ENCODE results near the gene HEY2. TPM values are rescaled to one million over a fixed set of nuclear protein-coding genes. Genes with fewer than 3 reads are reported as not detected.
A peak's percentile ranks its signal among the peaks of the same experiment; 100 is the strongest.

Gene HEY2
- total RNA-seq, 1 experiment from 2014 or later: 6.6 TPM

- Mint-ChIP-seq H3K9me3 (no peaks in the 10 kb centered on the region), H3K4me3 (peak overlapping the region; percentile 77 to 92), H3K27me3 (ENCODE audit: low read depth) (peaks cover 4% of the 10 kb centered on the region; the same call in 1 of the 2 replicates), H3K27ac (no peak overlapping the region; a peak in 1 of 7 replicates), H3K36me3 (ENCODE audit: insufficient read depth in 1 of 3, low read depth in 3 of 3) (no peaks in the 10 kb centered on the region; a peak in 1 of 7 replicates), H3K4me1 (peaks cover 20 to 31% of the 10 kb centered on the region in 2 experiments)
- Histone ChIP-seq H3K4ac (ENCODE audit: low read depth, low read length) (no peak overlapping the region), H3K18ac (ENCODE audit: insufficient read length, low read depth, low read length) (no peak overlapping the region), H4K8ac (replicated peaks; ENCODE audit: insufficient read length, low read depth, low read length) (no peak overlapping the region), H4K20me1 (ENCODE audit: control insufficient read depth, insufficient read depth, insufficient read length) (no peaks in the 10 kb centered on the region), H3K79me1 (ENCODE audit: insufficient read depth, low read depth, low read length, poor library complexity, severe bottlenecking) (no peaks in the 10 kb centered on the region), H2AFZ (ENCODE audit: low read length) (no peak overlapping the region), H2BK12ac (ENCODE audit: insufficient read length, low read depth, low read length) (no peak overlapping the region), H3K14ac (ENCODE audit: insufficient read depth, low read length) (no peak overlapping the region), H3T11ph (ENCODE audit: low read length) (no peak overlapping the region), H3K56ac (ENCODE audit: insufficient read length, low read depth, low read length) (no peak overlapping the region), H3K4me2 (ENCODE audit: insufficient read depth, insufficient read length, low read length) (peak overlapping the region; percentile 94), H2BK120ac (ENCODE audit: low read depth, low read length, poor library complexity, severe bottlenecking) (no peak overlapping the region), H3K23ac (ENCODE audit: insufficient read length, low read depth, low read length) (no peak overlapping the region), H3K9ac (ENCODE audit: extremely low read depth, insufficient read length, low read length) (no peak overlapping the region), H3K4me1 (ENCODE audit: insufficient read depth, low read length) (no peaks in the 10 kb centered on the region), H2BK5ac (ENCODE audit: insufficient read length, low read length) (no peak overlapping the region), H3K9me3 (ENCODE audit: control insufficient read depth, low read depth, low read length) (no peaks in the 10 kb centered on the region), H2BK20ac (ENCODE audit: low read depth, low read length, poor library complexity, severe bottlenecking) (no peak overlapping the region), H2AK5ac (ENCODE audit: insufficient read length, low read length) (no peak overlapping the region), H3K27ac (ENCODE audit: insufficient read length, low read depth, low read length) (no peak overlapping the region), H3K27me3 (ENCODE audit: insufficient read depth, low read length) (no peaks in the 10 kb centered on the region), H3K23me2 (ENCODE audit: insufficient read length, low read depth, low read length, poor library complexity, severe bottlenecking) (peaks cover 4% of the 10 kb centered on the region), H2BK15ac (ENCODE audit: low read depth, low read length) (no peak overlapping the region), H3K79me2 (ENCODE audit: insufficient read depth, low read length) (no peaks in the 10 kb centered on the region), H4K5ac (ENCODE audit: insufficient read length, low read depth, low read length) (no peak overlapping the region), H4K91ac (ENCODE audit: insufficient read length, low read depth, low read length) (no peak overlapping the region)
- no peak; the same call in 2 of the 3 replicates for TF ChIP-seq CTCF (conservative IDR thresholded peaks at IDR 0.05)
- no peak for DNase-seq
Observed at GRCh38 chr6:125791820-125792165, 42.4 kb downstream of the HEY2 start.

All from H9 (cell line).